ENCODE results near the gene MMP25. TPM values are rescaled to one million over a fixed set of nuclear protein-coding genes. Genes with fewer than 3 reads are reported as not detected.

The MMP25 gene
- polyA plus RNA-seq, 1 donor (not counting 4 experiments of a cell fraction or from before 2014, with no cell fraction given): 0.09 TPM

DNA sequence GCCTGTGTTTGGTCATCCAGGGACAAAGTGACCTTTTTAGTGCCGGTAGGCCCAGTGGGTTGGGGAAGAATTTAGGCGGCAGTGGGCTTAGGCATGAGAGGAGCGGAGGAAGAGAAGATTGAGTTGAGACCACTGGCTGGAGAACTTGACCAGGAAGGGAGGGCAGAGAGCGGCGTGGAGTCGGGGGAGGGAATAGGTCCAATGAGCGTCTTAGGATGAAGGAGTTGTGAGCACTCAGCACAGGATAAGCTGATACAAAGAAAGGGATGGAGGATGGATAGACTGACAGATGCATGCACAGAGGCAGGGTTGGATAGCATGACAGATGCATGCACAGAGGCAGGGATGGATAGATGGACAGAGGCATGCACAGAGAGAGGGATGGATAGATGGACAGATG lies 27.1 kb downstream of the MMP25 start:
- FAIRE-seq: no peak
- H3K27me3 ChIP-seq (ENCODE audit: control insufficient read depth, extremely low read depth, insufficient read depth, low read length): peaks cover 5% of the 10 kb centered on the region
- no peak for DNase-seq (ENCODE audit: low read depth, low spot score)
- H3K9ac ChIP-seq (ENCODE audit: control insufficient read depth, extremely low read depth, insufficient read depth, low read length): no peak overlapping the region
- no peaks in the 10 kb centered on the region for H3K36me3 ChIP-seq (ENCODE audit: control insufficient read depth in 2 of 2, extremely low read depth in 1 of 2, insufficient read depth in 2 of 2, low read length in 2 of 2)
- no peaks in the 10 kb centered on the region for H3K9me1 ChIP-seq (ENCODE audit: control insufficient read depth, extremely low read depth, insufficient read depth, low read length)
- H3K9me3 ChIP-seq (ENCODE audit: control insufficient read depth, low read depth, low read length): no peaks in the 10 kb centered on the region
- no peak overlapping the region for H3K4me3 ChIP-seq (ENCODE audit: control insufficient read depth in 2 of 3, extremely low read depth in 1 of 3, insufficient read depth in 2 of 3, low read depth in 1 of 3, low read length in 3 of 3)
- H4K20me1 ChIP-seq (ENCODE audit: control insufficient read depth, extremely low read depth, insufficient read depth, low read length): no peaks in the 10 kb centered on the region
- no peaks in the 10 kb centered on the region for H3K79me2 ChIP-seq (ENCODE audit: control insufficient read depth, insufficient read depth, low read length)
- TF ChIP-seq, protein P1, sequence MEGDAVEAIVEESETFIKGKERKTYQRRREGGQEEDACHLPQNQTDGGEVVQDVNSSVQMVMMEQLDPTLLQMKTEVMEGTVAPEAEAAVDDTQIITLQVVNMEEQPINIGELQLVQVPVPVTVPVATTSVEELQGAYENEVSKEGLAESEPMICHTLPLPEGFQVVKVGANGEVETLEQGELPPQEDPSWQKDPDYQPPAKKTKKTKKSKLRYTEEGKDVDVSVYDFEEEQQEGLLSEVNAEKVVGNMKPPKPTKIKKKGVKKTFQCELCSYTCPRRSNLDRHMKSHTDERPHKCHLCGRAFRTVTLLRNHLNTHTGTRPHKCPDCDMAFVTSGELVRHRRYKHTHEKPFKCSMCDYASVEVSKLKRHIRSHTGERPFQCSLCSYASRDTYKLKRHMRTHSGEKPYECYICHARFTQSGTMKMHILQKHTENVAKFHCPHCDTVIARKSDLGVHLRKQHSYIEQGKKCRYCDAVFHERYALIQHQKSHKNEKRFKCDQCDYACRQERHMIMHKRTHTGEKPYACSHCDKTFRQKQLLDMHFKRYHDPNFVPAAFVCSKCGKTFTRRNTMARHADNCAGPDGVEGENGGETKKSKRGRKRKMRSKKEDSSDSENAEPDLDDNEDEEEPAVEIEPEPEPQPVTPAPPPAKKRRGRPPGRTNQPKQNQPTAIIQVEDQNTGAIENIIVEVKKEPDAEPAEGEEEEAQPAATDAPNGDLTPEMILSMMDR (optimal IDR thresholded peaks at IDR 0.05 in 1 of 3, IDR thresholded peaks at IDR 0.05 in 1 of 3, conservative IDR thresholded peaks at IDR 0.05 in 1 of 3; ENCODE audit: extremely low read depth in 1 of 3, insufficient read depth in 2 of 3, low read length in 3 of 3): no peak
- TF ChIP-seq EZH2 (IDR thresholded peaks at IDR 0.05; ENCODE audit: low read length): no peak
- H2AFZ ChIP-seq (ENCODE audit: control insufficient read depth, low read length): no peak overlapping the region
- H3K27ac ChIP-seq (ENCODE audit: control insufficient read depth, insufficient read depth, low read length): no peak overlapping the region
- H3K4me2 ChIP-seq (ENCODE audit: control insufficient read depth, extremely low read depth, insufficient read depth, low read depth, low read length): no peak overlapping the region
- dilution Hi-C loops (cut with MboI; ENCODE audit: extremely low pct_ligation_motif_present, low sequenced_read_pairs): no loop called here
- H3K4me1 ChIP-seq (ENCODE audit: control insufficient read depth, extremely low read depth, insufficient read depth, low read length): no peaks in the 10 kb centered on the region

DNA sequence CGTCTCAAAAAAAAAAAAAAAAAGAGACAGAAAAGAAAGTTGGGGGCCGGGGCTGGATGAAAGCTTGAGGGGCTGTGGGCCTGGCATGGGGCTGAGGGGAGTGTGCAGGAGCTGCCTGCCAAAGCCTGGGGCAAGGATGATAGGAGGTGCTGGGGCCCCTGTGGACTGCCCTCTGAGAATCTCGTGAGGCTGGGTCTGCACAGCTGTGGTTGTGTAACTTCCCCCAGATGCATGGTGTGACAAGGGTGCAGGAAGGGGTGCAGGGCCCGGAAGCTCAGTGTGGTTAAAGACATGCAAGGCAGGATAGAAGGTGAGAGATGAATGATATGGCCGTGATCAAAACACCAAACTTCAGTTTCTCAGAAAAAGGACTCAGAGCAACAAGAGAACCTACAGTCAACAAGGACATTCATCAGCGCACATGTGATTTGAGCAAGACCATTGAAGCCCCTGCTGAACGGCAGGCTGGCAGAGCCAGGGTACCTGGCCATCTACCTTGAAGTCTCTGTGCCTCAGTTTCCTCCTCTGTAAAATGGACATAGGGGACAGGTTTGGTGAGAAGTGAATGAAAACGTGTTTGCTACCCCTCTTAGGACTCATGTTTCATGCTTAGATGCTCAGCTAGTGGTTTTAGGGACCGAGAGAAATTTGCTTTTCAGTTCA lies 28.6 kb downstream of the MMP25 start:
- Histone ChIP-seq H3K9me3 (ENCODE audit: control insufficient read depth, low read depth, low read length) (no peaks in the 10 kb centered on the region), H3K4me2 (ENCODE audit: control insufficient read depth, extremely low read depth, insufficient read depth, low read depth, low read length) (no peak overlapping the region), H3K4me1 (ENCODE audit: control insufficient read depth, extremely low read depth, insufficient read depth, low read length) (no peaks in the 10 kb centered on the region), H3K27ac (ENCODE audit: control insufficient read depth, insufficient read depth, low read length) (no peak overlapping the region), H2AFZ (ENCODE audit: control insufficient read depth, low read length) (no peak overlapping the region), H3K4me3 (ENCODE audit: control insufficient read depth in 2 of 3, extremely low read depth in 1 of 3, insufficient read depth in 2 of 3, low read depth in 1 of 3, low read length in 3 of 3) (no peak overlapping the region), H3K79me2 (ENCODE audit: control insufficient read depth, insufficient read depth, low read length) (no peaks in the 10 kb centered on the region), H4K20me1 (ENCODE audit: control insufficient read depth, extremely low read depth, insufficient read depth, low read length) (no peaks in the 10 kb centered on the region), H3K27me3 (ENCODE audit: control insufficient read depth, extremely low read depth, insufficient read depth, low read length) (peaks cover 16% of the 10 kb centered on the region), H3K36me3 (ENCODE audit: control insufficient read depth in 2 of 2, extremely low read depth in 1 of 2, insufficient read depth in 2 of 2, low read length in 2 of 2) (no peaks in the 10 kb centered on the region), H3K9ac (ENCODE audit: control insufficient read depth, extremely low read depth, insufficient read depth, low read length) (no peak overlapping the region), H3K9me1 (ENCODE audit: control insufficient read depth, extremely low read depth, insufficient read depth, low read length) (no peaks in the 10 kb centered on the region)
- no peak for TF ChIP-seq EZH2 (IDR thresholded peaks at IDR 0.05; ENCODE audit: low read length)
- TF ChIP-seq, protein P1 (optimal IDR thresholded peaks at IDR 0.05 in 1 of 3, IDR thresholded peaks at IDR 0.05 in 1 of 3, conservative IDR thresholded peaks at IDR 0.05 in 1 of 3; ENCODE audit: extremely low read depth in 1 of 3, insufficient read depth in 2 of 3, low read length in 3 of 3): no peak
- no peak for FAIRE-seq
- dilution Hi-C loops (cut with MboI; ENCODE audit: extremely low pct_ligation_motif_present, low sequenced_read_pairs): no loop called here
- DNase-seq (ENCODE audit: low read depth, low spot score): no peak

All from keratinocyte (primary cell).